GM06990 (cell line): ENCODE measurements around the gene PVALB.
A peak's percentile ranks its signal among the peaks of the same experiment; 100 is the strongest.

Experiments used
- DNase-seq: peaks from one replicate; pipeline ENCODE4 v3.0.0-alpha.2; 2011; ENCODE audit not compliant: insufficient read length; ENCODE audit errors: extremely low read depth
- H3K27me3 ChIP-seq: replicated peaks from 2 replicates; pipeline ENCODE4 v1.6.0; 2011; ENCODE audit warnings: low read length; ENCODE audit not compliant: control insufficient read depth, insufficient read depth
- H3K36me3 ChIP-seq: 2 replicates; pipeline ENCODE4 v1.5.1; 2011; ENCODE audit warnings: low read length; ENCODE audit not compliant: control insufficient read depth, insufficient read depth
- H3K4me3 ChIP-seq: replicated peaks from 2 replicates; pipeline ENCODE4 v1.5.1; 2011; ENCODE audit warnings: low read depth, mild to moderate bottlenecking, control low read depth, low read length
- CTCF ChIP-seq: IDR thresholded peaks from 2 replicates; pipeline ENCODE4 v1.5.1; 2011; ENCODE audit warnings: low read length, control low read depth, mild to moderate bottlenecking, inconsistent platforms; ENCODE audit not compliant: insufficient read depth, poor library complexity, severe bottlenecking

The PVALB gene

DNA sequence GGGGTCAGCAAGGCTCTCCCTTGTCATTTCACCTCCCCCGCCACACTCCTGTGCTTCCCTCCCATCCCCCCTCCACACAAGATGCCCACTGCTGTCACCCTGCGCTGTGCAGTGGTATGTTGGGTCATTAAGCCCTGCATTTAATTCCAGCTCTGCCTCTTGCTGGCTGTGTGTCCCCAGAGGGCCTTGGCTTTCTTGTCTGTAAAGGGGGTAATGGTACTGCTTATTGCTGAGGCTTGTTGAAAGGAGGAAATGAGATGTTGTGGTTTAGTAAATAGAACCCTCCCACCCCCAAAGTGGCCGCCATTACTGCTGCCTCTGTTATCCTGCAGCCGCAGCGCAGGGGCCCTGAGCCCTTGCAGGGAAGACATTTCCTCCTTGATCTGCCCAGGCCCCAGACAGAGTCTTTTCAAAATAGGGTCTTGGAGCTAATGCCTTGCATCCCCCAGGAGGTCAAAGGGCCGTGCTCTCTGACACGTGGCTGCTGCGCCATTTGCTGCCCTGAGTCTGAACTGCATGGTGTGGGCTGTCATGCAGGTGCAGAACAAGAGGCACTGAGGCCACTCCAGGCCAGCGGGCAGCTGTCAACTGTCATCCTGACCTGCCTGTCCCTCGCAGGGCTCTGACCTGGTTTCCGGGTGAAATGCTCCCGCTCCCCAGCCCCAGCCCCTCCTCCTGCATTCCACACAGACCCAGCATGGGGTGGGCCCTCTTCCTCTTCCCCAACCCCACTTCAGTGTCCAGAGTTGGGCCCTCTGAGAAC lies 18.7 kb downstream of the PVALB start:
- H3K4me3 ChIP-seq = no peak overlapping the region
- peak; percentile 43 for DNase-seq
- no peaks in the 10 kb centered on the region; the same call in 1 of the 2 replicates for H3K27me3 ChIP-seq
- no peaks in the 10 kb centered on the region for H3K36me3 ChIP-seq
- TF ChIP-seq CTCF = no peak

DNA sequence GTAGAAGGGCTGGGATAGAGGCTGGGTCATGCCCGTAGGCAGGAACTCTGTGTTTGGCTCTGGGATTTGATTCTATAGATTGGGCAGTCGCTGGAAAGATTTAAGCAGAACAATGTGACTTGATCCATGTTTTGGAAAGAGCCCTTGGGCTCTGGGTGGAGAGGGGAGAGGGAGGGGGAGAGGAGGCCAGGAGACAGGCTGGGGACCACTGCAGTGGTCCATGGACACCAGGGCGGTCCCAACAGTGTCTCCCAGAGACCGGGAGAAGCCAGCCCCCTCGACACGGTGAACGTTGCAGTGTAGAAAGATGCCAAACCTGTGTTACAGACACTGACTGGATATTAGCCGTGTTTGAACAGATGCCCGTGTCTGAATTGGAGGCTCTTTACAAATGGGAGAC lies 19.5 kb downstream of the PVALB start:
- H3K4me3 ChIP-seq = no peak overlapping the region
- no peak for TF ChIP-seq CTCF
- no peak for DNase-seq
- no peaks in the 10 kb centered on the region for H3K36me3 ChIP-seq
- no peaks in the 10 kb centered on the region; the same call in 1 of the 2 replicates for H3K27me3 ChIP-seq

DNA sequence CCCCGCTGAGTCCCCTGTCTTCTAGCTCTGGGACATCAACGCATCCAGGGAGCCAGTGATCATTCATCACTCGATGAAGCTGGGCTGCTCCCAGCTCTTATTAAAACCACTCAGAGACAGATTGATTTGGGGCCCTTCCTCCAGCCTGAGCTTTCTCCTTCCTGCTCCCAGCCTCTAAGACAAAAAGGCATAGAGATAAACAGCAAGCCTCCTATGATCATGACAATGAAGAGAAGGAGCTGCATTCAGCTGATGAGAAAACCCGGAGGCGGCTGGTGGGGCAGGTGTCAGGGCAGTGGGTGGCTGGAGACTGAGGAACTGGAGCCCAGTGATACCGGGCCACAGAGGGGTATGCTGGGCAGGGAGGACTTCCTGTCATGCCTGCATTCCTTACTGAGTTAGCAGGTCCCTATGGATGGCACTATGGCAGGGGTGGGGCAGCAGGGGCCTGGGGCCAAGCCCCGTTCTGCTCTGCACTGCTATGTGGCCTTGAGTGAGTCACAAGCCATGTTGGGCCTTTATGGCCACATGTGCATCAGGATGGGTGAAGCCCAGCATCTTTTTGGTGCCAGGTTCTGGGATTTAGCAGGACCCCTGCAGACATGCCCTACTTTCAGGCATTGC lies 20.2 kb downstream of the PVALB start:
- H3K36me3 ChIP-seq = no peaks in the 10 kb centered on the region
- no peak overlapping the region for H3K4me3 ChIP-seq
- H3K27me3 ChIP-seq = no peaks in the 10 kb centered on the region; the same call in 1 of the 2 replicates
- DNase-seq = no peak
- TF ChIP-seq CTCF = no peak

GRCh38 chr22:36795633-36796032 lies 21.2 kb downstream of the PVALB start:
- H3K36me3 ChIP-seq = no peaks in the 10 kb centered on the region
- no peaks in the 10 kb centered on the region for H3K27me3 ChIP-seq
- no peak overlapping the region for H3K4me3 ChIP-seq
- no peak for TF ChIP-seq CTCF
- no peak for DNase-seq

DNA sequence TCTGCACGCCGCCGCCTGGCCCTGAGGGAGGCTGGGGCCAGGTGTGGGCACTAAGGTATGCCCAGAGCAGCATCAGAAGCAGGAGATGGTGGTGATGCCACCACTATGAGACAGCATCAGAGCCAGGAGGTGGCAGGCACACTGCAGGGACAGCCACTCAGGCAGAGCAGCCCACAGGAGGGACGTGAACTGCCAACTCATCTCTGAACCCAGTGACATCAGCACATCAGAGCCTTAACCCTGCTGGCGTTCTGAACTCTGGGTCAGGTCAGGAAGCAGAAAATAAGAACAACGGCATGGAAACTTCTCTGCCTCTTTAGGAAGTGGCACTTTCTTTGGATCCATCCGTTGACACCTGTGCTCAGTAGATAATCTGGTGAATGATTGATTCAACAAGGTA lies 26.2 kb downstream of the PVALB start:
- no peak for TF ChIP-seq CTCF
- DNase-seq = peak; percentile 22
- Histone ChIP-seq H3K27me3 (no peaks in the 10 kb centered on the region), H3K36me3 (no peaks in the 10 kb centered on the region), H3K4me3 (no peak overlapping the region)
